ENCODE measurements around the gene CIITA.

CIITA gene

GRCh38 chr16:10979717-10980601 is 103.0 kb downstream of the CIITA start:
- H3K27ac ChIP-seq (ENCODE audit: insufficient read depth, low read length, poor library complexity, severe bottlenecking) = no peak overlapping the region
- peaks cover 26% of the 10 kb centered on the region for H3K36me3 ChIP-seq (ENCODE audit: control insufficient read depth, insufficient read depth, low read length)
- no peaks in the 10 kb centered on the region for H3K4me1 ChIP-seq (ENCODE audit: control insufficient read depth, insufficient read depth, low read length, poor library complexity, severe bottlenecking)
- no peaks in the 10 kb centered on the region for H3K9me3 ChIP-seq (ENCODE audit: control insufficient read depth, low read length)
- no peaks in the 10 kb centered on the region for H3K27me3 ChIP-seq (replicated peaks; ENCODE audit: control insufficient read depth, insufficient read depth, low read length, poor library complexity, severe bottlenecking)
- H3K4me3 ChIP-seq (ENCODE audit: insufficient read depth, low read depth, low read length, poor library complexity, severe bottlenecking) = no peak overlapping the region
- DNase-seq = no peak

DNA sequence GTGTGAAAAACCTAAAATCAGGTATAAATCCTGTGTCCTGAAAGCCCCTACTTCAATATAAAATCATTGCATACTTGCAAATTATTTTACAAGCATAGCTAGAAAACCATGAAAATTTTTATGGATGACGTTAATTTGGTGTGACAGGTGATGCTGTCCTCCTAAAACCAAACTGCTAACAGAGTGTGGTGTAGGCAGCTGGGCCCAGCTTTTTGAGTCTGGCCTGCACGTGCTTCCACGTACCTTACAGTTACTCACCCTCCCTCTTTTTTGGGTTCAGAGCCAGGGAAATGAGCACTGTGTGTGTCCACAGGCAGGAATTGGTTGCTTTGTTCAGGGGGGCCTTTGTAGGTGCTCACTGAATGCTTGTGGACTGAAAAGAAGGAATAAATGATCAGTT is 103.8 kb downstream of the CIITA start:
- no peak overlapping the region for H3K27ac ChIP-seq (ENCODE audit: insufficient read depth, low read length, poor library complexity, severe bottlenecking)
- H3K36me3 ChIP-seq (ENCODE audit: control insufficient read depth, insufficient read depth, low read length) = peaks cover 26% of the 10 kb centered on the region
- no peak overlapping the region for H3K4me3 ChIP-seq (ENCODE audit: insufficient read depth, low read depth, low read length, poor library complexity, severe bottlenecking)
- no peaks in the 10 kb centered on the region for H3K9me3 ChIP-seq (ENCODE audit: control insufficient read depth, low read length)
- no peaks in the 10 kb centered on the region for H3K4me1 ChIP-seq (ENCODE audit: control insufficient read depth, insufficient read depth, low read length, poor library complexity, severe bottlenecking)
- H3K27me3 ChIP-seq (replicated peaks; ENCODE audit: control insufficient read depth, insufficient read depth, low read length, poor library complexity, severe bottlenecking) = no peaks in the 10 kb centered on the region
- no peak for DNase-seq

GRCh38 chr16:10981697-10982216 is 104.8 kb downstream of the CIITA start:
- no peak for DNase-seq
- H3K9me3 ChIP-seq (ENCODE audit: control insufficient read depth, low read length) = no peaks in the 10 kb centered on the region
- H3K27ac ChIP-seq (ENCODE audit: insufficient read depth, low read length, poor library complexity, severe bottlenecking) = no peak overlapping the region
- H3K27me3 ChIP-seq (replicated peaks; ENCODE audit: control insufficient read depth, insufficient read depth, low read length, poor library complexity, severe bottlenecking) = no peaks in the 10 kb centered on the region
- H3K36me3 ChIP-seq (ENCODE audit: control insufficient read depth, insufficient read depth, low read length) = peaks cover 26% of the 10 kb centered on the region
- H3K4me3 ChIP-seq (ENCODE audit: insufficient read depth, low read depth, low read length, poor library complexity, severe bottlenecking) = no peak overlapping the region
- no peaks in the 10 kb centered on the region for H3K4me1 ChIP-seq (ENCODE audit: control insufficient read depth, insufficient read depth, low read length, poor library complexity, severe bottlenecking)

GRCh38 chr16:10982465-10983150 is 105.6 kb downstream of the CIITA start:
- Histone ChIP-seq H3K9me3 (ENCODE audit: control insufficient read depth, low read length) (no peaks in the 10 kb centered on the region), H3K36me3 (ENCODE audit: control insufficient read depth, insufficient read depth, low read length) (peaks cover 21% of the 10 kb centered on the region), H3K4me1 (ENCODE audit: control insufficient read depth, insufficient read depth, low read length, poor library complexity, severe bottlenecking) (peaks cover 5% of the 10 kb centered on the region), H3K27ac (ENCODE audit: insufficient read depth, low read length, poor library complexity, severe bottlenecking) (no peak overlapping the region), H3K27me3 (replicated peaks; ENCODE audit: control insufficient read depth, insufficient read depth, low read length, poor library complexity, severe bottlenecking) (no peaks in the 10 kb centered on the region), H3K4me3 (ENCODE audit: insufficient read depth, low read depth, low read length, poor library complexity, severe bottlenecking) (no peak overlapping the region)
- DNase-seq = no peak

DNA sequence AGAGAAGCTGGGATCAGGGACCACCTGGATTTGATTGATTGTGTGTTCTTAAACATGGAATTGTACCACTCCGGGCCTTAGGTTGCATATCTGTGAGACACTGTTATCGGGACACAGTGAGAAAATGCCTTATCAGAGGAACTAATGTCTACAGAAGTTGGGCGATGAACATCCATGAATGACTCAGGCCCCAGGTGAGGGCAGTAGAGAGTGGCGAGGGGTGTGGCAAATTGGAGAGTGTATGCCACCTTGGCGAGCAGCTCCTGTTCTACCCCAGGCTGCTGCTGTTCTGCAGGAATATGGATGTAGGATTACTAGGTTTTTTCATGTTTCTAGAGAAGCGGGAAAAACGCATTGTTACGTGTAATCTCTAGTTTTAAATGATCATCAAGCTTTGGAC is 106.2 kb downstream of the CIITA start:
- Histone ChIP-seq H3K9me3 (ENCODE audit: control insufficient read depth, low read length) (no peaks in the 10 kb centered on the region), H3K4me1 (ENCODE audit: control insufficient read depth, insufficient read depth, low read length, poor library complexity, severe bottlenecking) (peaks cover 7% of the 10 kb centered on the region), H3K4me3 (ENCODE audit: insufficient read depth, low read depth, low read length, poor library complexity, severe bottlenecking) (no peak overlapping the region), H3K27me3 (replicated peaks; ENCODE audit: control insufficient read depth, insufficient read depth, low read length, poor library complexity, severe bottlenecking) (no peaks in the 10 kb centered on the region), H3K27ac (ENCODE audit: insufficient read depth, low read length, poor library complexity, severe bottlenecking) (no peak overlapping the region), H3K36me3 (ENCODE audit: control insufficient read depth, insufficient read depth, low read length) (peaks cover 16% of the 10 kb centered on the region)
- DNase-seq = no peak

DNA sequence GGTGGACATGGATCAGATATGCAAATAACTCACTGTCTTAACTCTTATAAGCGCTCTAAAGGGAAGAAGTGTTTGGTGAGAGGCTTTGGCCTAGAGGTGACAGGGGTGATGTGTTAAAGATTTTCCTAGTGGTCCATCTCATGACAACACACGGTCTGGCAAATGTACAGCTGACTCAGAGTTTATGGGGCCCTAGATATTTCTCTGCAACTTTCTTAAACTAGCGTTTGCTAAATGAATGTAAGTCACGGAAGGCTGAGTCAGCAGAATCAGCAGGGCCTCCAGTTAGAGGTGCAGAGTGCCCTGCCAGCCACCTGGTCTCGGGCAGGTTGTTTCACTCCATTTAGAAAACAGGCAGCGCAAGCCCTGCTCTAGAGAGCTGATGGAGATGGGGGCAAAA is 107.5 kb downstream of the CIITA start:
- Histone ChIP-seq H3K27ac (ENCODE audit: insufficient read depth, low read length, poor library complexity, severe bottlenecking) (no peak overlapping the region), H3K4me3 (ENCODE audit: insufficient read depth, low read depth, low read length, poor library complexity, severe bottlenecking) (no peak overlapping the region), H3K9me3 (ENCODE audit: control insufficient read depth, low read length) (no peaks in the 10 kb centered on the region), H3K36me3 (ENCODE audit: control insufficient read depth, insufficient read depth, low read length) (peaks cover 9% of the 10 kb centered on the region), H3K27me3 (replicated peaks; ENCODE audit: control insufficient read depth, insufficient read depth, low read length, poor library complexity, severe bottlenecking) (no peaks in the 10 kb centered on the region), H3K4me1 (ENCODE audit: control insufficient read depth, insufficient read depth, low read length, poor library complexity, severe bottlenecking) (peaks cover 16% of the 10 kb centered on the region)
- no peak for DNase-seq
